ENCODE data around the gene ATCAY.

- TF ChIP-seq EP300 (IDR thresholded peaks at IDR 0.05; ENCODE audit: borderline replicate concordance) (no peak), TAF1 (IDR thresholded peaks at IDR 0.05; ENCODE audit: low read depth) (no peak), REST (IDR thresholded peaks at IDR 0.05; ENCODE audit: low read depth) (no peak), RAD21 (IDR thresholded peaks at IDR 0.05; ENCODE audit: low read depth) (no peak), YY1 (IDR thresholded peaks at IDR 0.05; ENCODE audit: low read depth) (no peak), EGR1 (IDR thresholded peaks at IDR 0.05) (no peak), CEBPB (IDR thresholded peaks at IDR 0.05) (no peak), NFIC (IDR thresholded peaks at IDR 0.05) (no peak), USF1 (IDR thresholded peaks at IDR 0.05) (no peak), MAX (IDR thresholded peaks at IDR 0.05) (no peak), CREB1 (IDR thresholded peaks at IDR 0.05; ENCODE audit: low read depth) (no peak), FOXM1 (IDR thresholded peaks at IDR 0.05; ENCODE audit: borderline replicate concordance, low read depth) (no peak), TCF12 (IDR thresholded peaks at IDR 0.05; ENCODE audit: low read depth) (no peak)
These were observed 30.0 kb upstream of the ATCAY start for GRCh38 chr19:3850320-3850972.
